ENCODE results near the gene POU6F2. TPM values are rescaled to one million over a fixed set of nuclear protein-coding genes. Genes with fewer than 3 reads are reported as not detected.

Gene POU6F2
- total and polyA plus RNA-seq, 9 of the 15 experiments (the other 6 are each of a cell fraction or from before 2014, with no cell fraction given), result 0.29 to 1.5 (median 0.96) TPM

DNA sequence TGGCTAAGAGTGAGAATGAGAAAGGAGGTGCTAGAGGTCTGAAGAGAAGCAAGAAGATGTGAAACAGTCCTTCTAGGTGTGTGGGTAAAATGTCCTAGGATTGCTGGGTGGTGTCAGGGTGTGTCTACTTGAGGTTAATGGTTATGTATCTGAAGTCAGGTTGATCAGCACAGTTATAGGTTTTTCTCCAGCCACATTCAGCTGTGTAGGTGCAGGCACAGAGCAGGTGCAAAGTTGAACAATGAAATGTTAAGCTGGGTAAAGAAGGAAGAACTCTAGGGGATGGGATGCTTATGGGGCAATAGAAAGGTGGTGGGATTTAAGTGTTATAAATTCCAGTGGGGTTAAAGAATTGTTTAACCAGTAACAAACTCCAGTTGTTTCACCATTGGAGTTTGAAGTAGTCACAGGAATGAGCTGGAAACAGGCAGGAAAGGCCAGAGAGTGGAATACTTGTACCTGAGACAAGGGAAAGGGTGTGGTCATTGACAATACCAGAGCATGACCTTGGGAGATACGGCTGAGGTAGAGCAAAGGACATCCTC lies 388.1 kb downstream of the POU6F2 start:
- Histone ChIP-seq H3K4me1 (replicated peaks in 1 of 2; ENCODE audit: control insufficient read depth in 2 of 2, insufficient read depth in 2 of 2, low read length in 2 of 2) (no peaks in the 10 kb centered on the region), H3K4me2 (ENCODE audit: insufficient read depth, low read length) (no peak overlapping the region), H4K20me1 (replicated peaks; ENCODE audit: control insufficient read depth, insufficient read depth, low read length) (no peaks in the 10 kb centered on the region), H3K27me3 (ENCODE audit: control insufficient read depth in 2 of 2, insufficient read depth in 2 of 2, low read length in 2 of 2) (peaks cover 2 to 10% of the 10 kb centered on the region in 2 experiments; a peak in 3 of 5 replicates), H3K27ac (ENCODE audit: extremely low read depth, low read depth, low read length) (no peak overlapping the region), H3K79me2 (ENCODE audit: control insufficient read depth, insufficient read depth, low read length) (no peaks in the 10 kb centered on the region), H3K9me1 (ENCODE audit: control insufficient read depth, insufficient read depth, low read length) (no peaks in the 10 kb centered on the region), H3K9ac (ENCODE audit: insufficient read depth in 1 of 2, low read depth in 2 of 2, low read length in 2 of 2) (no peak overlapping the region), H2AFZ (ENCODE audit: low read depth, low read length) (no peak overlapping the region), H3K36me3 (ENCODE audit: control insufficient read depth, insufficient read depth, low read length) (no peaks in the 10 kb centered on the region), H3K4me3 (no peak overlapping the region), H3K9me3 (replicated peaks; ENCODE audit: control insufficient read depth, insufficient read depth, low read depth, low read length) (no peaks in the 10 kb centered on the region)
- FAIRE-seq (no peak), ATAC-seq (no peak), DNase-seq (ENCODE audit: extremely low read depth in 1 of 4, low spot score in 3 of 4) (no peak)
- POLR2A ChIA-PET, result interaction anchor here (0.6 to 0.8 kb wide), 4 partner anchors 7 to 1427 kb away, joined by 3 to 4 read pairs (median 3); no protein-coding TSS in a partner anchor
- 0% methylated on average over 1 of the region's 1 CpG for WGBS (ENCODE audit: insufficient coverage, low coverage, missing lambda C conversion rate)
- CTCF ChIA-PET (ENCODE audit: low intra/inter-chr PET ratio), result no interaction called here
- no TSS peak for BruUV-seq (replicated peaks)
- TF ChIP-seq ZNF146 (CRISPR knock-in tag; IDR thresholded peaks at IDR 0.05; ENCODE audit: unreplicated experiment), result no peak
- TF ChIP-seq CBX5 (IDR thresholded peaks at IDR 0.05; ENCODE audit: borderline replicate concordance, low read depth), result no peak
- no peak for TF ChIP-seq CC2D1A (IDR thresholded peaks at IDR 0.05)
- no peak for TF ChIP-seq ZNF79 (CRISPR knock-in tag; IDR thresholded peaks at IDR 0.05; ENCODE audit: low read depth)
- no peak for TF ChIP-seq ZNF431 (CRISPR knock-in tag; IDR thresholded peaks at IDR 0.05)
- TF ChIP-seq, protein P1, sequence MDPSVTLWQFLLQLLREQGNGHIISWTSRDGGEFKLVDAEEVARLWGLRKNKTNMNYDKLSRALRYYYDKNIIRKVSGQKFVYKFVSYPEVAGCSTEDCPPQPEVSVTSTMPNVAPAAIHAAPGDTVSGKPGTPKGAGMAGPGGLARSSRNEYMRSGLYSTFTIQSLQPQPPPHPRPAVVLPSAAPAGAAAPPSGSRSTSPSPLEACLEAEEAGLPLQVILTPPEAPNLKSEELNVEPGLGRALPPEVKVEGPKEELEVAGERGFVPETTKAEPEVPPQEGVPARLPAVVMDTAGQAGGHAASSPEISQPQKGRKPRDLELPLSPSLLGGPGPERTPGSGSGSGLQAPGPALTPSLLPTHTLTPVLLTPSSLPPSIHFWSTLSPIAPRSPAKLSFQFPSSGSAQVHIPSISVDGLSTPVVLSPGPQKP (CRISPR knock-in tag; IDR thresholded peaks at IDR 0.05), result no peak
- TF ChIP-seq, protein P2, sequence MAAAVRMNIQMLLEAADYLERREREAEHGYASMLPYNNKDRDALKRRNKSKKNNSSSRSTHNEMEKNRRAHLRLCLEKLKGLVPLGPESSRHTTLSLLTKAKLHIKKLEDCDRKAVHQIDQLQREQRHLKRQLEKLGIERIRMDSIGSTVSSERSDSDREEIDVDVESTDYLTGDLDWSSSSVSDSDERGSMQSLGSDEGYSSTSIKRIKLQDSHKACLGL (CRISPR knock-in tag; IDR thresholded peaks at IDR 0.05; ENCODE audit: borderline replicate concordance, poor library complexity, severe bottlenecking), result no peak
- TF ChIP-seq ZNF282 (CRISPR knock-in tag; IDR thresholded peaks at IDR 0.05), result no peak
- no peak for TF ChIP-seq ZNF174 (CRISPR knock-in tag; IDR thresholded peaks at IDR 0.05)
- in situ Hi-C loops (cut with MboI), result no loop called here
- intact Hi-C loops (cut with micrococcal nuclease), result no loop called here
